Left lung (tissue), 10 donors: ENCODE results near the gene KLRG1. TPM values are rescaled to one million over a fixed set of nuclear protein-coding genes. Genes with fewer than 3 reads are reported as not detected.

Experiments used
- ATAC-seq: fragments of 200-7000 bp; cut with Tn5 transposase; one replicate; pipeline ENCODE4 v1.9.1; 2020; ENCODE audit warnings: moderate library complexity
- DNase-seq, 4 donors: peaks; one replicate each; pipeline ENCODE4 v3.0.0-alpha.2; 2013 to 2020
- H3K27ac ChIP-seq, 2 donors: fragments of 200-600 bp; sonication (generic) in 1 of 2; one replicate each; pipeline versions ENCODE4 v1.5.0 to v1.8.0; 2020 to 2021
- H3K27me3 ChIP-seq, 2 donors: fragments of 200-600 bp; sonication (generic) in 1 of 2; one replicate each; pipeline versions ENCODE4 v1.5.0 to v1.8.0; 2020 to 2021
- H3K36me3 ChIP-seq, 2 donors: fragments of 200-600 bp; sonication (generic) in 1 of 2; one replicate each; pipeline versions ENCODE4 v1.5.0 to v1.8.0; 2020 to 2021
- H3K4me1 ChIP-seq, 2 donors: fragments of 200-600 bp; one replicate each; pipeline ENCODE4 v1.8.0; 2021
- H3K4me3 ChIP-seq, 2 donors: fragments of 200-600 bp; sonication (generic) in 1 of 2; one replicate each; pipeline versions ENCODE4 v1.5.0 to v1.8.0; 2020 to 2021; ENCODE audit warnings: mild to moderate bottlenecking in 1 of 2
- H3K9me3 ChIP-seq, 2 donors: fragments of 200-600 bp; sonication (generic) in 1 of 2; one replicate each; pipeline versions ENCODE4 v1.5.0 to v1.8.0; 2020 to 2021
- CTCF ChIP-seq, 2 donors: fragments of 200-600 bp; sonication (generic) in 1 of 2; IDR thresholded peaks; one replicate each; pipeline versions ENCODE4 v1.5.0 to v1.8.0; 2021; ENCODE audit warnings: antibody characterized with exemption in 2 of 2
- intact Hi-C, 2 donors: fragments of 100-400 bp; cut with DNase I; formaldehyde crosslinking; loops; one replicate each; pipeline versions ENCODE4 v1.11.2 to v1.14.2; 2022
- polyA plus RNA-seq, 6 donors: library from polyadenylated mRNA; unstranded; fragments of 120-200 nt; gene quantifications; one replicate each; pipeline ENCODE4 v1.2.1, GENCODE V29; 2013; ENCODE audit not compliant: insufficient read length in 6 of 6
- total RNA-seq, 2 donors: library from RNA; stranded (reverse); fragmentation: NEBNext Ultra II Directional; extraction: Animal tissue kit (Norgen Biotek cat#: 25700); gene quantifications; one replicate each; pipeline ENCODE4 v1.2.1, GENCODE V29; 2021
- donor health status: DM: no; HTN: yes; CAD: no.
- donor health status: DM: no; HTN: no; CAD: no.

Gene KLRG1
- total and polyA plus RNA-seq, 8 donors, result 1.1 to 3.0 (median 1.9) TPM

- no peak for TF ChIP-seq CTCF (IDR thresholded peaks at IDR 0.05)
- no peak for ATAC-seq
- peak in 1 of 4 donors; percentile 21 for DNase-seq
- Histone ChIP-seq H3K27ac (peak overlapping the region; percentile 95 to 99), H3K4me3 (peak overlapping the region; percentile 77 to 94), H3K9me3 (no peaks in the 10 kb centered on the region), H3K4me1 (peaks cover 6 to 36% of the 10 kb centered on the region in 2 donors), H3K27me3 (no peaks in the 10 kb centered on the region), H3K36me3 (peaks cover 0 to 11% of the 10 kb centered on the region in 2 donors)
- intact Hi-C loops, result no loop called here
Measured at GRCh38 chr12:8950702-8951478, 38.5 kb upstream of the KLRG1 start.

DNA sequence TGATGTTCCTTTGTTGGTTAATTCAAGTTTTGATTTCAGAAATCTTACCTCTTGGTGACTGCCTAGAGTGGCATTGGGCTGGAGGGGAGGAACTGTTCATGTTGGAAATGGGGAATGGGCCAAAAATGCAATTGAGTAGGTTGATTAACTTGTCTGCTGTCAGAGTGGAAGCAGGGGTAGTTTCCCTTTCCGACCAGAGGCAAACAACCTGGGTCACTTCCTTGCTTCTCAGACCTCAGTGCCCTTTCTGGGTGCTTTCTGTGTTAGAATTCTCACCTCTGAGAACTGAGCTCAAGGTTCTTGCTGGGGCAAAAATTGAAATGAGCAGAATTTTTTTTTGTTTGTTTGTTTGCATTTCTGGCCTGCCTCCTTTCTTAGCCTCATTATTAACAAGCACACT lies 37.6 kb upstream of the KLRG1 start:
- H3K4me3 ChIP-seq, result no peak overlapping the region
- H3K4me1 ChIP-seq, result peaks cover 6 to 32% of the 10 kb centered on the region in 2 donors
- intact Hi-C loops, result no loop called here
- no peaks in the 10 kb centered on the region for H3K27me3 ChIP-seq
- TF ChIP-seq CTCF (IDR thresholded peaks at IDR 0.05), result no peak
- peaks cover 0 to 5% of the 10 kb centered on the region in 2 donors for H3K36me3 ChIP-seq
- no peak overlapping the region for H3K27ac ChIP-seq
- ATAC-seq (no peak), DNase-seq (no peak)
- H3K9me3 ChIP-seq, result no peaks in the 10 kb centered on the region

- Histone ChIP-seq H3K4me1 (peaks cover 0 to 12% of the 10 kb centered on the region in 2 donors), H3K36me3 (peaks cover 0 to 5% of the 10 kb centered on the region in 2 donors), H3K4me3 (no peak overlapping the region), H3K27ac (no peak overlapping the region), H3K27me3 (no peaks in the 10 kb centered on the region), H3K9me3 (no peaks in the 10 kb centered on the region)
- DNase-seq (no peak), ATAC-seq (no peak)
- no peak for TF ChIP-seq CTCF (IDR thresholded peaks at IDR 0.05)
- intact Hi-C loops, result no loop called here
Measured at GRCh38 chr12:8953773-8954402, 35.5 kb upstream of the KLRG1 start.

- peak in 1 of 4 donors; percentile 74 for DNase-seq
- no peak overlapping the region for H3K27ac ChIP-seq
- intact Hi-C loops, result no loop called here
- ATAC-seq, result no peak
- H3K9me3 ChIP-seq, result no peaks in the 10 kb centered on the region
- no peak for TF ChIP-seq CTCF (IDR thresholded peaks at IDR 0.05)
- H3K36me3 ChIP-seq, result peaks cover 0 to 5% of the 10 kb centered on the region in 2 donors
- no peaks in the 10 kb centered on the region for H3K27me3 ChIP-seq
- H3K4me1 ChIP-seq, result peaks cover 0 to 6% of the 10 kb centered on the region in 2 donors
- no peak overlapping the region for H3K4me3 ChIP-seq
Measured at GRCh38 chr12:8956073-8956472, 33.3 kb upstream of the KLRG1 start.

DNA sequence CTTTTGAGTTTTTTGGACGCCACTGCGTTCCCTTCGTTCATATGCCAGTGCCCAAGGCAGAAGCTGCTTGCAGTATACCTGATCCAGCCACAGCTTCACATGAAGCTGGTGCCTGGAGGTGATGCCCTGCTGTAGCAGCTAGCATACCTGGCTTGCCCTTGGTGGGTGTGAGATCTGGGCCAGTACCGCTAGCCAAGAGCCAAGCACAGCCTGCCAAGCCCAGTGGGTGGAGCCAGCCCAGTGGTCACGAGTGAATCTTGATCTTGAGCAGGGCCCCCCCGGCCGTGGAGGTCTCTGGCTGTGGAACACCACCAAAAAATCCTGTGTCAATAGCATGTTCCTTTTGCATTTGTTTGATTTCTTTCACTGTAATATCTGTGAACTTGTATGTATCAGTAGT lies 32.6 kb upstream of the KLRG1 start:
- no peaks in the 10 kb centered on the region for H3K9me3 ChIP-seq
- DNase-seq (no peak), ATAC-seq (no peak)
- H3K27me3 ChIP-seq, result no peaks in the 10 kb centered on the region
- TF ChIP-seq CTCF (IDR thresholded peaks at IDR 0.05), result no peak
- H3K36me3 ChIP-seq, result peaks cover 0 to 5% of the 10 kb centered on the region in 2 donors
- no peak overlapping the region for H3K27ac ChIP-seq
- H3K4me3 ChIP-seq, result no peak overlapping the region
- no peaks in the 10 kb centered on the region for H3K4me1 ChIP-seq
- intact Hi-C loops, result no loop called here
